HepG2 (cell line): ENCODE measurements around the gene CSNK1A1. TPM values are rescaled to one million over a fixed set of nuclear protein-coding genes. Genes with fewer than 3 reads are reported as not detected.

Experiments
- BRCA1 ChIP-seq: sonication (generic); formaldehyde crosslinking; IDR thresholded peaks from 2 replicates; pipeline ENCODE4 v1.4.0; 2020; ENCODE audit warnings: missing genetic modification reagents
- CREB1 ChIP-seq, 2 experiments: fragments of 450-650 bp in 1 of 2; IDR thresholded peaks; 2 replicates each; pipeline ENCODE4 v1.6.1; 2016 to 2017; ENCODE audit warnings: control low read depth in 1 of 2, mild to moderate bottlenecking in 1 of 2, missing compliant biosample characterization in 1 of 2, missing genetic modification characterization in 1 of 2
- ELK4 ChIP-seq: sonication (generic); formaldehyde crosslinking; IDR thresholded peaks from 2 replicates; pipeline ENCODE4 v1.9.0; 2021; ENCODE audit warnings: missing genetic modification reagents, borderline replicate concordance
- GRHL1 ChIP-seq: sonication (generic); formaldehyde crosslinking; conservative IDR thresholded peaks from 2 replicates; pipeline ENCODE4 v1.8.0; 2022; ENCODE audit warnings: missing genetic modification reagents
- HIC2 ChIP-seq: sonication (generic); formaldehyde crosslinking; IDR thresholded peaks from 2 replicates; pipeline ENCODE4 v1.9.0; 2022; ENCODE audit warnings: low read depth, missing genetic modification reagents
- HNRNPL ChIP-seq: fragments of 200-400 bp; formaldehyde crosslinking; IDR thresholded peaks from 2 replicates; pipeline ENCODE4 v1.6.1; 2017; ENCODE audit warnings: mild to moderate bottlenecking, low read depth, low read length
- MTA3 ChIP-seq: sonication (generic); formaldehyde crosslinking; IDR thresholded peaks from 2 replicates; pipeline ENCODE4 v1.4.0; 2020; ENCODE audit warnings: missing genetic modification reagents
- MXI1 ChIP-seq: IDR thresholded peaks from 3 replicates; pipeline ENCODE4 v1.6.1; 2012; ENCODE audit warnings: low read depth, low read length, inconsistent platforms, borderline replicate concordance
- NR1H2 ChIP-seq: sonication (generic); formaldehyde crosslinking; IDR thresholded peaks from 2 replicates; pipeline ENCODE4 v1.8.1; 2022; ENCODE audit warnings: low read depth, missing genetic modification reagents, borderline replicate concordance
- RBAK ChIP-seq: sonication (generic); formaldehyde crosslinking; IDR thresholded peaks from 2 replicates; pipeline ENCODE4 v1.5.1; 2020; ENCODE audit warnings: mild to moderate bottlenecking, missing genetic modification reagents
- REXO4 ChIP-seq: sonication (generic); formaldehyde crosslinking; IDR thresholded peaks from 2 replicates; pipeline ENCODE4 v1.8.0; 2022; ENCODE audit warnings: missing genetic modification reagents, mild to moderate bottlenecking, borderline replicate concordance
- WIZ ChIP-seq: sonication (generic); formaldehyde crosslinking; IDR thresholded peaks from 2 replicates; pipeline ENCODE4 v1.5.1; 2020; ENCODE audit warnings: mild to moderate bottlenecking, missing genetic modification reagents
- ZBTB25 ChIP-seq: IDR thresholded peaks from 2 replicates; pipeline ENCODE4 v1.6.1; 2018; ENCODE audit warnings: missing genetic modification reagents
- ZNF276 ChIP-seq: sonication (generic); formaldehyde crosslinking; IDR thresholded peaks from 2 replicates; pipeline ENCODE4 v1.4.0; 2020; ENCODE audit warnings: mild to moderate bottlenecking, low read depth, missing genetic modification reagents
- ZNF605 ChIP-seq: sonication (generic); formaldehyde crosslinking; IDR thresholded peaks from 2 replicates; pipeline ENCODE4 v1.8.0; 2022; ENCODE audit warnings: mild to moderate bottlenecking, missing genetic modification reagents
- ZNF775 ChIP-seq: sonication (generic); formaldehyde crosslinking; IDR thresholded peaks from 2 replicates; pipeline ENCODE4 v1.4.0; 2020; ENCODE audit warnings: missing genetic modification reagents, mild to moderate bottlenecking, moderate library complexity, borderline replicate concordance
- ZNF878 ChIP-seq: sonication (generic); formaldehyde crosslinking; IDR thresholded peaks from 2 replicates; pipeline ENCODE4 v1.8.1; 2023; ENCODE audit warnings: mild to moderate bottlenecking, missing genetic modification reagents, moderate library complexity
- polyA plus RNA-seq, 8 experiments: library from polyadenylated mRNA; depleted of rRNA in 3 of 8; stranded (reverse) in 7 of 8; unstranded in 1 of 8; fragments of >200 nt; fragmentation: Illumina TruSeq in 4 of 8; extraction: Trizol in 4 of 8; gene quantifications; 2 replicates each; pipeline versions ENCODE4 v1.2.1 to v1.2.3, GENCODE V29; 2011 to 2016; ENCODE audit warnings: low read depth in 4 of 8, missing spikeins in 1 of 8, mixed read lengths in 1 of 8; ENCODE audit not compliant: insufficient read depth in 1 of 8
- total RNA-seq, 5 experiments: library from RNA; depleted of rRNA; stranded (reverse); fragments of >200 nt; fragmentation: Illumina TruSeq; extraction: Trizol; gene quantifications; 2 replicates each; pipeline ENCODE4 v1.2.3, GENCODE V29; 2016; ENCODE audit warnings: low read depth in 1 of 5

The CSNK1A1 gene
- total and polyA plus RNA-seq, 2 of the 13 experiments (the other 11 are each of a cell fraction or from before 2014, with no cell fraction given), result 89.0 to 149 TPM

GRCh38 chr5:149550594-149551226, 529 bp downstream of the CSNK1A1 start (continued):
- TF ChIP-seq ZNF605, result no peak
- TF ChIP-seq WIZ, result no peak
- no peak for TF ChIP-seq RBAK (CRISPR knock-in tag)
- TF ChIP-seq ZNF878 (CRISPR knock-in tag), result peak; percentile 66
- TF ChIP-seq MTA3, result no peak
- no peak for TF ChIP-seq HIC2 (CRISPR knock-in tag)
- TF ChIP-seq ZNF775, result 0 out of 2 replicates have a peak, but pooled peaks have one; percentile 4
- no peak for TF ChIP-seq CREB1 (IDR thresholded peaks at IDR 0.05)
- no peak for TF ChIP-seq CREB1 (CRISPR knock-in tag; IDR thresholded peaks at IDR 0.05)
- no peak for TF ChIP-seq ELK4
- TF ChIP-seq MXI1, result no peak
- 0 out of 2 replicates have a peak, but pooled peaks have one; percentile 45 for TF ChIP-seq NR1H2 (CRISPR knock-in tag)
- TF ChIP-seq GRHL1 (CRISPR knock-in tag), result no peak
- TF ChIP-seq HNRNPL, result no peak
- no peak for TF ChIP-seq ZBTB25
- no peak for TF ChIP-seq ZNF276 (CRISPR knock-in tag)
- no peak for TF ChIP-seq BRCA1 (CRISPR knock-in tag)
- TF ChIP-seq REXO4, result no peak
